NCI-H526 treated with DMSO at 0.1 percent for 48 hours (cell line): ENCODE results near the gene PPP4R1.
"Not testable (repeated sequence)": the region's sequence is repeated elsewhere in the genome, so short reads cannot be mapped to it uniquely, and the experiment has no call there.

Experiments used
- DNase-seq: peaks from one replicate; lab custom pipeline; 2025; lab: John Stamatoyannopoulos, UW

The PPP4R1 gene

GRCh38 chr18:9614401-9615279 lies at the start of gene PPP4R1:
Gene PPP4R1, minus strand, starts transcription at chr18:9614559. Its CDS starts 75 bp downstream, at chr18:9614484.
- DNase-seq, result peak; percentile 11

- no peak for DNase-seq
These were observed 49.0 kb upstream of the PPP4R1 start for GRCh38 chr18:9663377-9663776.

DNA sequence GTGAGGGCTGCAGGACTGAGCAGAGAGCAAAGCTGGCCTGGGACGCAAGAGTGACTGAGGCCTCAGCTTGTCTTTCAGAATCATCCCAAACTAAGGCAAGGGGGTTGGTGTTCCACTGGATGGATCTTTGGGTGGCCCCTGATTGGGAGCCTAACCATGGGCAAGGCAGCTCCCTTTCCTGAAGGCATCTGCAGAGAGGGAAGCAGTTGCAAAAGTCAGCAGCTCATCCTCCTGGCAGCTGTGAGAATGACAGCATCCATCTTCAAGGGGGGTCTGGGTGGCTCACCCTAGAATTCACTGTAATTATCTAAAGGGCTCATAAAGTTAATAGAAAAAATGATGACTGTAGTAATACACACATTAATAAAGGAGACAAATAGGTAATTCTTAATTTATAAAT lies 47.2 kb upstream of the PPP4R1 start:
- DNase-seq, result no peak

DNA sequence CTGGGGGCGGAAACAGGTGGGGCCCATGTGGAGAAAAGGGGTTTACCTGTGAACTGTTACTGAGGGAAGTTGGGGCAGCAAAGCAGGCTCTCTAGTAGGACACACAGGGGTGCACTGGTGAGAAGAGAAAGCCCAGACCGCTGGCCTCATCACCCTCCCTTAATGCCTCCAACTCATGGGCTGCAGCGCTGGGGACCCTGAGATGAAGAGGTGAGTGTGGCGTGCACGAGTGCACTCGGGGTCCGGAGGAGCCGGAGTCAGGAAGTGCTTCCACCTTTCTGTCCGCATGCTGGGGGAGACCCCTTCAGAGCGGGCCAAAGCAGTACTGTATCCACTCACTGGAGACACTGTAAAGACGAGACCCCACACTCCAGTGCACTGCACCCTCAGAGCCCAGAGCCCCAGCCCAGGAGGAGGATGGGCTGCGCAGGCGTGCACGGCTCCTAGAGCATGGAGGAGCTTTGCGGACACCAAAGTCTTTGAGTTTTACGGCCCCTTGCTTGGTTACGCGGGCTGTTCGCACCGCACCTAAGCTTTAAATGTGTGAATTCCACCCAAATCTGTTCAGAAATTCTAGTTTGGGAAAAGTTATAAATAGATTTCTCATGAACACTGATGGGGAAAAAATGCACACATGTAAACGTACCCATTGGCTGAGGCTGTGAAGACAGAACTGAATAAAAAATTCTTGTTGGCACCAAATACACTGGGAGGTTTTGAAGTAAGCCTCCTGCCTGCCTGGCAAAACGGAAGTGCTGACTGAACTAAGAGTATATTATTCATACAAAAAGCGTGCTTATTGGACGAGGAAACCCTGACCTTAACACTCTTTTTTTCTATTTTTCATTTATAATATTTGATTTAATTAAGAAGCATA lies 45.4 kb upstream of the PPP4R1 start:
- no peak for DNase-seq

GRCh38 chr18:9658087-9658641 lies 43.8 kb upstream of the PPP4R1 start:
- DNase-seq, result no peak

DNA sequence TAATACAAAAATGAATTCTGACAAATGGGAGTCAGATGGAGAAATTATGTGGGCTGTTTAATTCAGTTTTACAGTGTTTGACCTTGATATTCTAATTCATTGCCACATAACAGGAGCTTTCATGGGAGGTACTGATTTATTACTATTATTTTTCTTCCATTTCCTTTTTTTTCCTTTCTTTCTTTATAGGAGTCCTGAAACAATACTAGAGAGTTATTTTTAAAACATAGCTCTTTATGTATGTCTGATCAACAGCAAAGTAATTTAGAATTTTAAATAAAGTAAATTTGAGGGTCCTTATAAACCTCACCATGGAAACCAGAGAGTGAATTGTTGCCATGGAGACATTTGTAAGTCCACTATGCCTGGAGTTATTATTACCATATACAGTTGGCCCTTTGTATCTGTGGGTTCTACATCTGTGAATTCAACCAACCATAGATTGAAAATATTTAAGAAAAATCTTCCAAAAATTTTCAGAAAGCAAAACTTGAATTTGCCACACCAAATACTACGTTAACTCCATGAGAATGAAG lies 40.9 kb upstream of the PPP4R1 start:
- DNase-seq, result no peak

- DNase-seq, result no peak
These were observed 39.0 kb upstream of the PPP4R1 start for GRCh38 chr18:9653390-9653789.

GRCh38 chr18:9649164-9649540 lies 34.8 kb upstream of the PPP4R1 start:
- DNase-seq, result no peak

- no peak for DNase-seq
These were observed 34.2 kb upstream of the PPP4R1 start for GRCh38 chr18:9648431-9649163.

DNA sequence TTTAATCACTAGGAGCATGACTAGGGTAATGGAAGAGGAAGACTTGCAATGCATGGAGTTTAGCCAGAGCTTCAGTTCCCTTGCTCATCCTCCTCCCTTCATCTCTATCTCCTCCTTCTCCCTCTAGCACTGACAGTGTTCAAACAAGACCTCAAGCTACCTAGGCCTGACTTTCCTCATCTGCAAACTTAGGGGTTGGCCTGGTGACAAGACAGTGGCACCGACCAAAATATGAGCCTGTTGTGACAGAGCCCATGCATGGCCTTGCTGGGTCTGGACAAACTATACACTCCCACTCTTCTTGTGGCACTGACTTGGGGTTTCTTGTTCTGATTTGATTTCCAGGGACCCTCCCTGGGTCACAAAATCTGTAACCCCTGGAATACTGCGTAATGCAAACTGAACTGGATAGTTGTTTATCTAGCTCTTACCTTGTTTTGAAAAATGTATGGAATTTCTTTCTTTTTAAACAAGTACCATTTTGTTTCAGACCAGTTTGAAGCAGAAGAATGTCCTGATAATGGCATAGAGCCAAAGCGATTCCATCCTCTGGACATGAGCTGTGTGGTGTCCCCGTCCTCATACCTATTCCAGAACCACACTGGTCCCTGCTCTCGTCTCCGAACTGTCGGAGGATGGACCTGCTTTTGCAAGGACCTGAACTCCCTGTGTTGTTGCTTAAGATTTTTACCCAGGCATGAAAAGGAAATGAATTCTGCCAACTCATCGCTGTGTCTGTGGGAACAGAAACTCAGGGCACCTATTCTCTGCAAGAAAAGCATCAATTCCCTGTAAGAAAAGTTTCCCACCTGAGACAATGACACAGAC lies 33.4 kb upstream of the PPP4R1 start:
- no peak for DNase-seq

GRCh38 chr18:9643549-9643948 lies 29.2 kb upstream of the PPP4R1 start:
- DNase-seq, result no peak

- DNase-seq, result no peak
These were observed 28.6 kb upstream of the PPP4R1 start for GRCh38 chr18:9642799-9643462.

DNA sequence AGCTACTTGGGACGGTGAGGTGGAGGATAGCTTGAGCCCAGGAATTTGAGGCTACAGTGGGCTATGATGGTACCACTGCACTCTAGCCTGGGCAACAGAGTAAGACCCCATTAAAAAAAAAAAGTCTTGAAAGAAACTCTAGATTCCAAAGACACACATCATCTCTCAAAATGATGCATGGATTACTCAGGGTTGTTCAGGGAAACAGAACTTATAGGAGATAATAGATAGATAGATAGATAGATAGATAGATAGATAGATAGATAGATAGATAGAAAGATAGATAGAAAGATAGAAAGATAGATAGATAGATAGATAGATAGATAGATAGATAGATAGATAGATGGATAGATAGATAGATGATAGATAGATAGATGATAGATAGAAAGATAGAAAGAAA lies 26.7 kb upstream of the PPP4R1 start:
- DNase-seq, result not testable (repeated sequence)

DNA sequence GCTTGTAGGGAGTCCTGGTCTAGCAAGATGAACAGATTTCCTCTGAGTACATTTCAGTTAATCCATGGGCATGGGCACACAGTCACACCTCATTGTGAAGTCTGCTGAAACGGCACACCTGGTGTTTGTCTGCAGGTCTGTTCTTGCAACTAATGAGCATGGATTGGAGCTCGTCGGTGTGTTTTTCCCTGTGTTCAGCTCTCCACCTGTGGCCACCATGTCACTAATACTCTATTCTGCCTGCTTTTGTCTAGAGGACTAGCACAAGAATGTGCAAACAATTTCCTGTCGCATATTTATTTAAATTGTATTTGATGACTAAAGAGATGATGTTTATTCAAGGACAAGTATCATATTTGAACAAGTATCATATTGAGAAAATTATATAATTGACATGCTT lies 24.5 kb upstream of the PPP4R1 start:
- no peak for DNase-seq

DNA sequence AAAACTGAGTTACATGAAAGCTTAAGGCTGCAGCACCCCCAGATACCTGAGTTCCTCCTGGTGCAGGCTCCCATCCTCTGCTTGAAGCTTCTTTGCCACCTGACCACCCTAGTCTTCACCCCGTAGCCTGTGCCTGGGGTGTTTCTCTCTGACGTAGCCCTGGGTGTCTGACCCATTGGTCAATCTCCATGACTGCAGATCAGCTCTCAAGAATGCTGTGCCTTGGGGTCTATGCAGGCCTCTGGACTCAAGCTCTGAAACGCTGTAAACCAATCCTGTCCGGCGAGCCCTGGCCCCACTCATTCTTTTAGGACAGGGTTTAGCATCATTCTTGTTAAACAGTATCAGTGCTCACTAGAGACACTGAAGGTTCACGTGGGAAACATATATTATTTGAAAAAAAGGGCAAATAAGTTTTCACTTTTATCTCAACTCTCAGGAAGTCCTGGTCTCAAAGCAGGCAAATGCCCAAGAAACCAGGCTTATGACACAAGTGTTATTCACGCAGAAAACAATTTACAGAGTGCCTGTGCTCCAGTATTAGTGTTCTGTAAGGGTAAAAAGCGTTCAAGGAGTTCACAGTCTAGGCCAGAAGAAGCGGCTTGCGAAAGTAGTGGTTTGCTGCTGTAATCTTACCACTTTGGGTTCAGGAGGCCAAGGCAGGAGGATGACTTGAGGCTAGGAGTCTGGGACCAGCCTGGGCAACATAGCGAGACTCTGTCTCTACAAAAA lies 22.8 kb upstream of the PPP4R1 start:
- no peak for DNase-seq

- no peak for DNase-seq
These were observed 20.5 kb upstream of the PPP4R1 start for GRCh38 chr18:9634856-9635255.

DNA sequence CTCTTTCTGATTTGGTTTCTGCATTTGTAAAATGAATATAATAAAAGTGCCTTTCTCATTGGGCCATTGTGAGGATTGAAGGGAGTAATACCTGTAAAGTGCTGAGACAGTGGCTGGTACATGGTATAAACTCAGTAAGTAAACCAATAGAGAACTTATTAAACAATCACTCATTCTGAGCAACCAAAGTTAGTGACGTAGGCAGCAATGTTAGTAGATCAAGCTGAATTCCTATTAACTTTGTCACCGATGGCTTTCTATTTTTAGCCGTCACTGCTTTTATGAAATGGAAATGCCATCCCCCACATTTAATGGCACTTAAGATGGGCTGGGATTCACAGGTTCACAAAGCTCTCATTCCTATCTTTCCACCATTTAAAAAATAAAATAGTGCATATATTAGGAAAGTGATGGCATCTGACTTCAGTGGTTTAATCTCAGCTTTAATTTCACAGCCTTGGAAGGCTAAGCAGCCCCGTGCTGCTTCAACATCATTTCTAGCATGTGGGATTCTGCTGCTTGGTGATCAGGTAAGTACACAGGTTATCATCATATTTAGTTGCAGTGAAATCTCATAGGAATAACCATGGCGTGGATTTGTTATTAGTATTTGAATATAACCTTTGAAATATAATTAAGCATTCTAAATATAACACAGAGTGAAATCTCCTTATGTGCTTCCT lies 17.6 kb upstream of the PPP4R1 start:
- DNase-seq, result no peak

DNA sequence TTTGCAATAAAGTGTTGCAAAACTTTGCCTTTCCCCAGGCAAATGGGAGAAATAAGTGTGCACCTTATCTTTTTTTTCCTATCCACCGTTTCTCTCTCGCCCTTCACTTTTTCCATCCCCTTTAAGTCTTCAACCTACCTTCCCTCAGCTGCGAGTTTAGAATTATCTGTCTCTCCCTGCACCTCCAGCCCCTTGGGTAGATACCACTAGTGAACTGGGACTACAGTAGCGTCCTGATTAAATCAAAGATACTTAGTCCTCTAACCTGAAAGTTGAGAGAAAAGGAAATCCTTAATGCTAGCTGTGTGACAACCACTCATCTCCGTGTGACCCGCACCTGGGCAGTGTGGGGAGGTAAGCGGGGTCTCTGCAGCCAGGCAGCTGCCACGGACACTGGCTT lies 16.1 kb upstream of the PPP4R1 start:
- no peak for DNase-seq

DNA sequence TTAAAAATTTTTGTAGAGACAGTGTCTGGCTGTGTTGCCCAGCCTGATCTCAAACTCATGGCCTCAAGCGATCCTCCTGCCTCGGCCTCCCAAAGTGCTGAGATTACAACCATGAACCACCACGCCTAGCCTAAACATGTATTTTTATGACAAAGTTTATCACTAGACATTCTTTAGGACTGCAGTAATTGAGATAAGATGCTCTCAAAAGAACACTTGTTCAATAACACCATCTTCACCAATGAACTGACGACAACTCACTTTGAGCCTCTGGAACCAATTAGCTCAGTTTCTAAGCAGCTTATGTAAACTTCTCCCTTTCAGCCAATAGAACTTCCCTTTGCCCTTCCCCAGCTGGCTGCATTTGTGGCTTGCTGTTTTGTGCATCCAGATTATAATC lies 15.3 kb upstream of the PPP4R1 start:
- DNase-seq, result no peak
